CD4-positive, alpha-beta T cell treated with Interleukin-10 for 1 hour (primary cell): ENCODE data around the gene SFXN5.
"Not testable (repeated sequence)": the region's sequence is repeated elsewhere in the genome, so short reads cannot be mapped to it uniquely, and the experiment has no call there.

ENCODE experiments used
- DNase-seq: peaks from one replicate; pipeline ENCODE4 v3.0.0-alpha.2; 2020

The SFXN5 gene

GRCh38 chr2:73100956-73101355, 29.4 kb upstream of the SFXN5 start:
- no peak for DNase-seq

DNA sequence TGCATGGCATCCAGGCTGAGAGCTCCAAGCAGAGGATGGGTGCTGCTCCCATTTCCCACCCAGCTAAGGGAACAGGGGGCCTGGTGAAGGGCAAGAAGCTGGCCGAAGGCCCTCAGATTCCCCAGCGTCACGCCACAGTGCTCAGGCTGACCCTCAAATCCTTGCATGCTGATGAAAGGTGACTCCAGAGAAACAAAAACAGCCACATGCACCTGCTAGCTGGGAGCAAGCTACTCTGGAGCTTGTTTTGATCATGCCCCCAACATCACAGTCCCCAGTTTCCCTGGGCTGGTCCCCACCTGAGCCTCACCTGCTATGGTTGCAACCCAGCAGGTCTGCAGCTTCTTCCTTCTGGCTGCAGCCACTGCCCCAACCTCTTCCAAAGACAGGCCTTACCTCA, 28.0 kb upstream of the SFXN5 start:
- DNase-seq, result no peak

DNA sequence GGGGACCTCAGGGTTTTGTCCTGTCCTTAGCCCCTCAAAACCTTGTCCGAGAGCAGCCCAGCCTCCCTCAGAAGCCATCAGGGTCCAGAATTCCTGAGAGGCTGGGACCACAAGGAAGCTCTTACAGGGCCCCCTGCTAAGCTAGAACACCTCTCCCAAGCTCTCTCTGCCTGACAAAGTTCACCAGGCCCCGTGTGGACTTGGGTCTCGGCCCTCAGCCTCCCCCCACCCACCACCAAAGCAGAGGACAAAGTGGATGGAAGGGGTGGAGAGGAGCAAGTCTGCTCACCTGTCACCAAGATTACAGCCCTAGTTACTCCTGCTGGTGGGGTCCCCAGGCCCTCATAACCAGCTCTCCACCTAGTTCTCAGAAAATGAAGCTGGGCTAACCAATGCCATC, 24.4 kb upstream of the SFXN5 start:
- DNase-seq, result no peak

- not testable (repeated sequence) for DNase-seq
These were observed 22.2 kb upstream of the SFXN5 start for GRCh38 chr2:73093601-73094218.

DNA sequence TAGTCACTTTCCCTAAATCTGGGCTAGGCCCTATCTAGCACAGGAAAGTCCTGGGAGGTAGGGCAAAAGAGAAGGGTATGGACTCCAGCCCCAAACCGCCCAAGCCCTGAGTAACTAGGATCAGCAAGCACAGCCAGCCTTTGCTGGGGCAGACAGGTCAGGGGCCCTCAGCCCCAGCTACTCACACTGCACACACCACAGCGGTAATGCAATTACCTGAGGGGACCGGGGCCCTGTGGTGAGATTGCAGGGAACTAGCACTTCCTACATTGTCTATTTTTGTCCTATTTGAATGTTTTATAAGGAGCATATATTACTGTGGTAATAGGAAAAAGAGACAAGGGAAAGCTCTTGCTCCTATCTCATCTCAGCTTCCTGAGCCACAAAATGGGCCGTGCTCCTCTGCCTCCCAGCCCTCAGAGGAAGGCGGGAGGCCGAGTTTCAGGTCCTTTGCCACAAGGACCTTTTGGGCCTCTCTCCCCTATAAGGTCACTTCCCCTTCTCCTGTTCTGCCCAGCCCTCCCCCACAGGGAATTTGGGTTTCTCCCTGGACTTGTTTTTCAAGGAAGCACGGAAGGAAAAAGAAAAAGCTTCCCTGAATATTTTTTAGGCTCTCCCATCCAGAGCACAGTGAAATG, 20.8 kb upstream of the SFXN5 start:
- no peak for DNase-seq

DNA sequence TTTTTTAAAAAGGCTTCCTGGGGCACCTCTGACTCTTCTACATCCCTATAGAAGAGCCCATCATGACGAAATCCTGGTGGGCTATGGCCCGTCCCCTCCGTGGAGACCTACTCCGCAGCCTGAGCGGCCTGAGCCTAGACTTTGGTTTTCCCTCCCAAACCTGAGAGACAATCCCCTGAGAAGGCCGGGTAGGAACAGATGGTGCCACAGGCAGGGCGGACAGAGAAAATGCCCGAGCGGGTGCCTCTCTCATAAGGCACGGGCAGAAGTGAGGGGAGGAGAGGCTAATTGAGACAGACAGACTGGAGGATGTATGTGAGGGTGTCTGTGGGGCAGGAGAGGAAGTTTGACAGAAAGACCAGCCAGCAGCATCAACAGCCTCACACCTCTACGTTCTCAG, 20.2 kb upstream of the SFXN5 start:
- DNase-seq, result no peak

GRCh38 chr2:73091164-73091563, 19.7 kb upstream of the SFXN5 start:
- DNase-seq, result no peak

GRCh38 chr2:73089270-73090030, 17.9 kb upstream of the SFXN5 start:
- DNase-seq, result no peak

DNA sequence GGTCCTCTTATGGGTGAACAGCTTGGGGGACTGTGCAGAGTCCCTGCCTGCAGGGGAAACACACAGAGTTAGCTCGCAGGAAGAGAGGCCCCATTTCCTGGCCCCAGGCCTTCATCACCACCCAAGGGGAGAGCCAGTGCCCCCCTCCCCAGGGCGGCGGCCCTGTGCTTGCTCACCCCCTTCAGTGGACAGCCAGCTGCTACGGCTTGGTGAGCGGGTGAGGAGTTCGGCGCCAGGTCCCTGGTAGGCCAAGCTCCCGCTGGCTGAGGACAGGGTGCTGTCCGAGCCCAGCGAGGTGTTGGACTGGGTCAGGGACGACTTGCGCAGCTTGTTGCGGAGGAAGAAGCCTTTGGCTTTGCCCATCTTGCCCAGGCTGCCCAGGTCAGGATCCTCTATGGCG, 17.2 kb upstream of the SFXN5 start:
- DNase-seq, result no peak

GRCh38 chr2:73088211-73088610, 16.7 kb upstream of the SFXN5 start:
- DNase-seq, result no peak

DNA sequence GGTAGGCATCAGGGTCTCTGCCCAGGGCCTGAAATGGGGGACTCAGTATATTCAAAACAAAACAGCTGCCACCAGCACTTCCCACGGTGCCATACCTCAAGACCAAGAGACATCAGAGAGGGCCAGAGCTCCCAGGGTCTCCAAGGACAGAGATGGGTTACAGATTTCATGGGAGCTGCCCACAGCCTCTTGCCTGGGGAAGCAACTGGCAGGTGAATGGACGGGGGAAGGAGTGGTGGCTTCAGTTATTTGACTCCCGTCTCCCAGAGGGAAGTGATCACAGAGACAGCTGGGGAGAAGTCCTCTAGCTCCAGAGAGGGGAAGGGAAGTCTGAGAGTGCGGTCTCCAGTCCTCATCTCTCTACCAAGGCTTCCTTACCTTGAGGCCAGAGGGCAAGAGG, 15.8 kb upstream of the SFXN5 start:
- DNase-seq, result no peak

DNA sequence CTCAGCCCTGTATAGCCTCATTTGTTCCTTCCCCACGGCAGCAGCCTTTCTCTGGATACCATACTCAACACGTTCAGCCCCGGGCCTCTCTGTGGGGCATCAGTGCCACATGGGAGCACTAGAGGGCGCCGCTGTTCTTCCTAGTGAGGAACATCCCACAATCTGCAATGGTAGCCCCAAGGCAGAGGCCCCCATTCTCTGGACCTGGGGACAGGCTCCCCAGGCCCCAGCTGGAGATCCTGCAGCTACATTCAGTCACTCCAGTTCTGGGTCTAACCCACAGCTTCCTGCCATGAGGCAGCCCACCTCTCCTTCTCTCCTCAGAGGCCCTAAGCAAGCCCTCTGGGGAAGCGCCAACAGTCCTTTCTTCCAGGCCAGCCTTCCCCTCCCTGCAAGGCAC, 14.2 kb upstream of the SFXN5 start:
- DNase-seq, result peak; percentile 84

GRCh38 chr2:73084971-73085370, 13.5 kb upstream of the SFXN5 start:
- no peak for DNase-seq

GRCh38 chr2:73083886-73084800, 12.6 kb upstream of the SFXN5 start:
- DNase-seq, result no peak

GRCh38 chr2:73082523-73083410, 11.3 kb upstream of the SFXN5 start:
- DNase-seq, result no peak

GRCh38 chr2:73081181-73081671, 9.7 kb upstream of the SFXN5 start:
- DNase-seq, result no peak

DNA sequence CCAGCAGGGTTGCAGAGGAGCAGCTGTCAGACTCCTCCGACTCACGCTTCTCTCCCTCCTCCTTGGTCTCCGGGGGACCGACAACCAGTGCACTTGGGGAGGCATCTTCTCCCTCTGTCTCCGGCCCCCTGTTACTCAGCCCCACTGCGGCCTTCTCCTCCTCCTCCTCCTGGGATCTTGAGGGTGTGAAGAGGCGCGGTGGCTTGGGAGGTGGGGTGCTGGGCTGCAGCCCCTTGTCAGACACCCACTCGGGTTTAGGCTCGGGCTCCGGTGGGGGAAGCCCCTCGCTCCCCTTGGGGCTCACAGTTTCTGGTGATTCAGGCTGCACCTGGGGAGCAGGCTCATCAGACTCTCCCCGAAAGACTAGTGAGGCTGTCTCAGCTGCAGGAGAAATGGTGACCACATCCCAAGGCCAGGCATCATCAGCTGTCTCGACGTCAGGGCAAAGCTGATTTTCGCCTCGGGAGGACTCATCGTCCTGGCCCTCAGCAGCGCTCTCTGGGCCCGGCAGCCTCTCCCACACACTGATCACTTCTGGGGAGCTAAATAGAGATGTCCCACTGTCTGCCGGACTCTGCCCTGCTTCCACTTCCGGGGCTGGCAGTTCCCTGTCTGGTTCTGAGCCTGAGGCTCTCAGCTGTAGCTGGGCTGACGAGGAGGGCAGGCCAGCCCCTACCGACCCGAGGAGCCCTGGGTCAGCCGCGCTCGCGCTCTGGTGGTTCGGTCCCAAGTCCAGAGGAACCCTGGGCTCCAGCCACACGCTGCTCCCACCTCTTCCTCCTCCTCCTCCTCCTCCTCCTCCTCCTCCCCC, 9.0 kb upstream of the SFXN5 start:
- DNase-seq, result no peak

DNA sequence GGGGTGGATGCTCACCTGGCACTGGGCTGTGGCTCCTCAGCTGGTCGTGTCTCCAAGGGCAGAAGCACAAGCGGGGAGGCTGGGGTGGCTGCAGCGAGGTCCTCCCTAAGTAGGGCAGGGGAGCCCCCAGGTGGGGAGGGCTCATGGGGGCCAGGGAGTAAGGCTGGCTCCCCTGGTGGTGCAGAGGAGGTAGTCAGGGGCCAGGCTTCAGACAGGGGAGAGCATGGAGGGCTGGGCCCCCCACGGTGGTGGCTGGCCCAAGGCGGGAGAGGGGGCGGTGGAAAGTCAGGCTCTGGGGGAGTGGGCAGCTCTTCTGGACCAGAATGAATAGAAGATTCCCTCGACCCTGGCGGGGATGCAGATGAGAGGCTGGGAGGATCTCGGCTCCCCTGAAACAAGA, 8.1 kb upstream of the SFXN5 start:
- DNase-seq, result no peak

DNA sequence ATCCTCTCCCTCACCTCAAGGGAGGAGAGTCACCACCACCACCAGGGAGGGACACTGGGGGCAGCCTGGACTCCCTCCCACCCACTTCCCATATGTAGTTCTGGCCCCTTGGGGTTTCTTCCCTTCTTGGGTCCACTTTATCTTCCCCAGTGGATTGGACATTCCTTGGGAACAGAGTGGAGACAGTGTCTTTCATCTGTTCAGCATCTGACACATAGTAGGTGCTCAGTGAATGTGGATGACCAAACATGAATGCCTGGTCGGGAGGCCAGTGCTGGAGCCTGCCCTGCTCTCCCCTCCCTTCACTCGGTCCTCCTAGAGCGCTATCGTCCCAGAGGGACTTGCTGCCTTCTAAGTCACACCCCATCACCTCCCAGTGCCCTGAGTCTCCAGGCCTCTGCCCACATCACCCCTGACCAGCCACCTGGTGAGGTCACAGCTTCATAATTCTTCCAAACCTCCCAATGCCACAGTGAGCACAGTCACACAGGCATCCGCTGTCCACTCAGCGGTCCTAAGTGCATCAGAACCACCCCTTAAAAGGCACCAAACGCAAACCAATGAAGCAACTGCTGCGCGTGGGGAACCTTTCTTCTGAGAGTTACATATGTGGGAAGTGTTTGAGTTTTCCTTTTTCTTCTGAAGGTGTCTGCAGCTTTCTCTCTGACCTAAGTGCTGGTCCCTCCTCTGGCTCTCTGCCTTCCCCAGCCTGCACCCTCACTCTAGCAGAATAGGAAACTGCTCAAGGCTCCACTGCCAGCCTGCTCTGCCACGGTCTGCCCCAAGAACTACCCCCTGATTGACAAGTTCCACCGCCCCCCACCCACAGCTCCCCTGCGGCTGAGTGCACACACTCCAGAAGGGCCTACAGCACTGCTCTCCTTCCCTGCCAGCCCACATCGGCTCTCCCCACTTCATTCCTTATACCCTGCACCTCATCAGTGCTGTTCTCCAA, 7.2 kb upstream of the SFXN5 start:
- no peak for DNase-seq

- no peak for DNase-seq
These were observed 5.9 kb upstream of the SFXN5 start for GRCh38 chr2:73077424-73077795.
